HTERT RPE-1 (cell line): Measurements from ENCODE around the gene PARD6G.

ENCODE experiments used
- in situ Hi-C: fragments of 300-500 bp; cut with MboI; formaldehyde crosslinking; loops from 4 replicates; pipeline ENCODE4 v1.14.3; 2020; ENCODE audit warnings: low sequenced_read_pairs

Gene PARD6G

DNA sequence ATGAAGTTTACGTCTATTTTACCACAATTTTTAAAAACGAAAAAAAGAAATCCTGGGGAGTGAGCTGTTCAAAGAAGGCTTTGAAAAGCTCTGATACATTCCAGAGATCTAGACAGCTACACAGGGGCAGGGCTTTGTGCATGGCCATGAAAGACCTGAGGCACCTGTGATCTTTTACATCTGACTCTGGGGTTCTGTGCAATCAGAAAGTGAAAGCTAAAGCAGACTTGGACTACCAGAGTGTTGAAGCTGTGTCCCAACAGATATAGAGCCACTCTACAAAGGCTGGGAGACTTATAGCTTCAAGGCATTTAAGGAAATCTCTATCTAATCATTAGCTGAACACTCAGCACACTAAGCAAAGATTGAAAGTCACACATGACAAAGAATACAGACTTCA is 34.1 kb downstream of the PARD6G start:
- in situ Hi-C loops = no loop called here

DNA sequence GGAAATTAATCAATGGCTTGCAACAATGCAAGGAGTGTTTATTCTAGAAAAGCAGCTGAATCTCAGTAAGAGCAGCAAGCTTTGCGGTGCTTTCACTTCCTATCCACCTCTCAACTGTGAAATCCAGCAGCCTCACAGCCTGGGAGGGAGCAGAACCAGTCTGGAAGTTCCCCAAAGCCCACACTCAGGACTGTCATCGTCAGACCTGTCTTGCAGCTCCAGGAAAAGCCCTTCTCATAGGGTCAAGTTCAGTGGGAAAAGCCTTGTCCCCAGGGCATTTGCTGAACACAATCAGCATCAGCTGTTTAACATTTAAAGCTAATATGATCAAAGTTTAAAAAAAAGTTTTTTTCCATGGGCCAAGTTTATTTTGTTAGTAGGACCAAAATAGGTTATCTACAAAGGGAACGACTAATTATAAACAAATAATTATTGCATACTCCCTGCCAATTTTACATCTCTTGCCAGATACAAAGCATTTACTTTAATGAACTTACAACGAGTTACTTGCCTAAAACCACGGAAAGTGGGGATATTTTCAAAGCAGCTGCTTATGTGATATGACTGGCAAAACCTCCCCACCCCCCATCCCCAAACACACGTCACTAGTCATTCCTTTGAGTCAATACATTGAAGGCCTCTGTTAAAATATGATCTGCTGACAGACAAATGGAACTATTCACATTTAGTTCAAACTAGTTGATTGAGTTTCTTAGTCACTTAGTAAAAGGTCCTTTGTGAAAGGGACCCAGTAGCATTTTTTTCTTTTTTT is 36.8 kb downstream of the PARD6G start:
- in situ Hi-C loops = no loop called here

DNA sequence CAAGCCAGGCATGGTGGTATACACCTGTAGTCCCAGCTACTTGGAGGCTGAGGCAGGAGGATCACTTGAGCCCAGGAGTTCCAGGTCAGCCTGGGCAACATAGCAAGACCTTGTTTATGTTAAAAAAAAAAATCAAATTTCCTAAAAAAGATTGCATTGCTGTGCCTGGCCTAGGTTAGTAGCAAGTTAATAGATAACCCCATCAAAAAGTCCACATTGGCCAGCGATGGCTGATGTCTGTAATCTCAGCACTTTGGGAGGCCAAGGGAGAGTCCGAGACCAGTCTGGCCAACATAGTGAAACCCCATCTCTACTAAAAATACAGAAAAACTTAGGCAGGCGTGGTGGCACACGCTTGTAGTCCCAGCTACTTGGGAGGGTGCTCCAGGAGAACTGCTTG is 38.7 kb downstream of the PARD6G start:
- in situ Hi-C loops = no loop called here

DNA sequence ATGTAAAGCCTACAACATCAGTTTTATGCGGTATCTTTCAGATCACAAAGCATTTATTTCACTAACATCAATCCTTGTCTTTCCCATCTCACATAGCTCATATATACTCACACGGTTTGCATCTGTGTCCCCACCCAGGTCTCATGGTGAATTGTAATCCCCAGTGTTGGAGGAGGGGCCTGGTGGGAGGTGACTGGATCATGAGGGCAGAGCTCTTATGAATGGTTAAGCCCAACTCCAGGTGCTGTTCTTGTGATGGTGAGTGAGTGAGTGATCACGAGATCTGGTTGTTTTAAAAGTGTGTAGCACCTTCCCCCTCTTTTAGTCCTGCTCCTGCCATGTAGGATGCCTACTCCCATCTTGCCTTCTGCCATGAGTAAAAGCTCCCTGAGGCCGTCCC is 42.0 kb downstream of the PARD6G start:
- in situ Hi-C loops = no loop called here

DNA sequence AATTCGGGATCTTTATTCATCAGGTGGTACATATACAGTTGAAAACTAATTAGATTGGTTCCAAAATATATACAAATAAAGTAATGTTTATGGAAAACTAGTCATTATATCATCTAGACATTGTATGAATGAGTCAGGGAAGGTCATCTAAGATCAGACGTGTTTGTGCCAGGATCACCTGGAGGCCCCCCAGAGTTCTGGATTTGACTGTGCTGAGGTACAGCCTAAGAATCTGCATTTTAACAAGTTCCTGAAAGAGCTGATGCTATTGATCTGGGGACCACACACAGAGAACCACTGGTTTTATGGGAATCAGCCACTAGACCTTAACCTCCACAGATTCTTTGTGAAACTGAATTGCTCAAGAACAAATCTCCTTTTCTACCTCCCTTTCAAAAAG is 43.2 kb downstream of the PARD6G start:
- in situ Hi-C loops = no loop called here

DNA sequence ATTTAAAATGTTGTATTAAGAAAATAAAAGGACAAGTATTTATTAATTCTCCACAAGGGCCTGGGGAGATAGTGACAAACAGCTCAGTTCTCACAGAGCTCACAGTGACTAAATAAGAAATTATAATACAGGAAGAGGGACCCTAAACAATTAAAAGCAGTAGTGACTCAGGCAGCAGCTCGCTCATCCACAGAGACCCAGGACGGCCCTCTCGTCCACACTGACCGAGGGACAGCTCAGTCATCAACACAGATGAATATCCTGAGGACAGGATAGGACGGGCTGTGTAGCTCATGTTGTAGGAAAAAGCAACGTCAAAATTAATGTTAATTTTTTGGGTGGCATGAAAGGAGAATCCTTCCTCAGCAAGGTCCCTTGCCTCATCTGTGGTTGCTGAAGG is 44.1 kb downstream of the PARD6G start:
- in situ Hi-C loops = no loop called here

DNA sequence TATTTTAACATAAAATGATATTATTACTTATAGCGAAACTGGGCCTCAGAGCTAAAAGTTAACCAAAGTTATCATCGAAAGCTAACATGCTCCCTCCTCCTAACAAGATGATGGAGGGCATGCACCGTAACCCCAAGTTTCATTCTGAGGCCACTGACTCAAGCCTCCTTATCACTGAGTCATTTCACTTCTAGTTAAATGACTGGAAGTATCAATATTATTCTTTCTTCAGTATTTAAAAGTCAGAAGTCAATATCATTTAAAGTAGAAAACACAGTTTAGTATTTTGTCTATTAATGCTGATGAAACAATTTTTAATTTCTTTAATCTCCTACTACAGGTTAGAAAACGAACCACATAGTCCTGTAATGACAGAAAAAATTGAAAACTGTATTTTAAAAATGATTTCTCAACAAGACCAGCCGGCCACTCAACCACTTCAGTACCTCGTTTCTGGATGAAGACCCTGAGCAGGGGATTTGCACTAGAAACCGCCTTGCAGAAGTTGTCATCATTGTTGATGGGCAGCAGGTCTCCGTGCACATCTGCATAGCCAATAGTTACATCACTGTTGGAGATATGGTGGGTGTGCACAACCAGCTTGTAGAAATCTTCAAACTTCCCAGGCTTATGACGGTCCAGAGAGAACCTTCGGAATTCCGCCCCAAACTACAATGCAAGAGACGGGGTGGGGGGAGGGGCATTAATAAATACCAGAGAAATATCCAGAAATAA is 44.9 kb downstream of the PARD6G start:
- in situ Hi-C loops = no loop called here

DNA sequence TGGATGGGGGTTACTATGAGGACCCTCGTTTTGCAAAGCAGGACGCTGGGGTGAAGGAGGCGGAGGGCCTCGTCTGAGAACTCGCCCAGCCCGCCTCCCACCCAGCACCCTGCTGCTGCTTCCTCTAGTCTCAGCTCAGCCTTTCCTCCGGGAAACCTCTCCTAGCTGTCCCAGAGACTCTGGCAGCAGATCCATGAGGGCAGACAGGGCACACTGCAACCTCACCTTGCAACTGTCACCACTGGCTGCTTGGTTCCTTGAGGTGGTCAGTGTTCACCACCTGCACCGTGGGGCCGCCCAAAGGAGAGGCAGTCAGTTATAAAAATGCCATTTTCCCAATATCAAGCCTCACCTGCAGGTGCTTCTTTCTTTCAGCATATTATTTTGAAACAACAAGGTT is 45.6 kb downstream of the PARD6G start:
- in situ Hi-C loops = no loop called here

DNA sequence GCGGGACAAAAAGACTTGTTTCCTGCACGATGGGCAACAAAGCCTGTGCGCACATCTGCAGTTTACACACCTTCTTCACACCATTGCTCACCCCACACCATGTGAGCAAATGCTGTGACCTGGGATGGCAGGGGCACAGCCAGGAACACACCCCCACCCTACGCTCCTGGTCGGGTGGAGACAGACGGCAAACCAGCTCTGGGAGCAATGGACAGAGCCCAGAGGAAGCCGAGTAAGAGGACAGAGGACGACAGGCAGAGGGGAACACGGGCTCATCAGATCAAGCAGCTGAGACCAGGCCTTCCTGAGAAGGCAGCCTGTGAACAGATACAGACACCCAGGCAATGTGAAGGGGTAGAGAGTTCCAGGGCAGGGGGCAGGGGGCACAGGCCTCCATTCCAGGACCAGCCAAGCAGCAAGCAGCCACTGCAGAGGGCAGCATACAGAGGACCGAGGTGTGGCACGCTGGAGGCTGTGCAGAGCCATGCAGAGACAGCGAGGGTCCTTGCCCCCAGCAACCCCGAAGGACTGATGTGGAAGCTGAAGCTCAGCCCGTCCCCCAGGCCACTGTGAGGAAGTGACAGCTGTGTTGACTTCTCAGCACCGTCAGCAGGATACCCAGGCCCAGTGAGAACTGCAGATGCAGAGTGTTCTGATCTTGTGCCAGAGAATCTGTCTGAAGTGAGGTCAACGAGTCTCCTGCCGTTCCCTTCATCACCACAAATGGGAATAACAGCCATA is 46.2 kb downstream of the PARD6G start:
- in situ Hi-C loops = no loop called here

DNA sequence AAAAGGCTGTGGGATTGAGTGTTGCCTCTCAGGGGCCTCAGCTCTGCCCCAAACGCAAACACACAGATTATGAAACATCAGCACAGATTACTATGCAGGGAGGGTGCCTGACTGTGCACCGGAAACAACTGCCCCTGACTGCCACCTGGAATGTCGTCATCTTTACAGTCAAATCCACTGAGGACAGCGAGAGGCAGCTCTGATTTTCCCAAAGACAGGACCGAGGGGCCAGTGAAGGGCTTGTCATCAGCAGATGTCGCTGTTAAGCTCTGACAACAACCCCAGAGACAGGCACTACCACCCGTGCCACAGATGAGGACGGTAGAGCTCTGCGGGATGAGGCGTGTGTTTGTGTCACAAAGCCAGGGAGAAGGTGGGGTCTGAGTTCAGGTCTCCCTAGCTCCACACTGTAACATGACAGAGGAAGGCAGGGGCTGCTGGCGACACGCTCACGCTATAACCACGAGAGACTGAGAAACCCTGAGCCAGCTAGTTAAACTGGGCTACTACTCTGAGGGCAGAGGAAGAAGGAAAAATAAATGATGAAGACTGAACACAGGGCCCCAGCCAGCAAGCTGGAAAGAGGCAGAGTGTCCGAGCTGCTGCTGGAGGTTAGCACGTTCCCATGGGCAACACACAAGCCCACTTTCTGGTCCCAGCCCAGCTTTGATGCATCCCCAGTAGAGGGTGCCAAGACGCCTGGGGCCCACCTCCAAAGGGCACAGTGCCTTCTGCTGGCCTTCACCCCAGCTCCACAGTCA is 47.0 kb downstream of the PARD6G start:
- in situ Hi-C loops = no loop called here

DNA sequence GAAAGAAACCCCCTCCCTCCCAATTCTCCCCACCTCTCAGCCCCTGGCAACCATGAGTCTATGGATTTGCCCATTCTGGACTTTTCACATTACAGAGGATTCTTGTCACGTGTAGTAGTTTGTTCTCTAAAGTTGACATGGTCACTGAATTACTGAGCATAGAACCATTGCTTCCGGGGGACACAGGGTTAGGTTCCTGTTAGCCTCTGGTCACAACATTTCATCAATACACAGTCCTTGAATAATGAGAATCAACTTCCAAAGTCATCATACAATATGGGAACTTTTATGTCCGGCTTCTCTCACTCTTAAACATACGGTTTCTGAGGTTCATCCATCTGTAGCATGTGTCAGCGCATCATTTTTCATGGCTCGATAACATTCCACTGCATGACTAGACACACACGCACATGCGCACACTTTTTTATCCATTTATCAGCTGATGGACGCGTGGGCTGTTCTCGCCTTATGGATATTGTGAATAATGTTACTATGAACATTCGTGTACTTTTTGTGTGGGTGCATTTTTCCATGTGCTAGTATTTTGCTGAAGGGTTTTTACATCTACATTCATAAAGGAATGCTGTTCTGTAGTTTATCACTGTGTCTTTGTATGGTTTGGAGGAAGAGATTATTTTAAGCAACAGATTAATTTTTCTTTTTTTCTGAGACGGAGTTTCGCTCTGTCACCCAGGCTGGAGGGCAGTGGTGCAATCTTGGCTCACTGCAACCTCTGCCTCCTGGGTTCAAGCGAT is 48.1 kb downstream of the PARD6G start:
- in situ Hi-C loops = no loop called here

DNA sequence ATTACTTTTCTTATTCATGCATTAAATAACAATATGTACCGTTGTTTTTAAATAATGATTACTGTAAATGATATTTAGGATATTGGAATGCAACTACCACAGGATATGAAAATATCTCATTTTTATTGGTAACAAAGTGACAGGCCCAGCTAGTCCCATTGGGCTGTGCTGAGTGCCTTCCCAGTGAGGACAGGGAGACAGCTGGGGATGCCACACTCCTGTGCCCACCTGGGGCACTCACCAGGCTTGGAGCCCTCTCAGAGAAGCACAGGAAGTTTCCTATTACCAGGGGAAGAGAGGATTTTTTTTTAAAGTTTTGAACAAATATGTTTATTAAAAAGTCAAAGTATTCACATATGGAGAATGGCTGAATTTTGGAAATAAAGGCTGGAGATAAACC is 48.9 kb downstream of the PARD6G start:
- in situ Hi-C loops = no loop called here

DNA sequence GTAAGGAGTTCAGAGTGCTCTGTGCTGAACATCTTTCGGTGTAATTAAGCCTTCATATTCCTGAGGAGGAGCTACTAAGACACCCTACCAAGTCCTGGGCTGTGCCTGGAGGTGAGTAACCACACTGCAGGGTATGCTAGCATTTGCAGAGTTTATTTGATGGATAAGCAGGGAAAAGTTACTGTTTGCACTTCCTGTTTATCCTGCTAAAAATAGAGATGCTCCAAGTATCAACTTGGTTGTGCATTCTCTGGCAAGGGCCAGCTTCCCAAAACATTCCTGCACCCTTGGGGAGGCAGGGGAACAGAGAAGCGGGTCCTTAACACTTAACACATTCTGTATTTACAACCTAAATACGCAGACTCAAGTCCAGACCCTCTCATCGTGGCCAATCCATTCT is 49.8 kb downstream of the PARD6G start:
- in situ Hi-C loops = no loop called here

DNA sequence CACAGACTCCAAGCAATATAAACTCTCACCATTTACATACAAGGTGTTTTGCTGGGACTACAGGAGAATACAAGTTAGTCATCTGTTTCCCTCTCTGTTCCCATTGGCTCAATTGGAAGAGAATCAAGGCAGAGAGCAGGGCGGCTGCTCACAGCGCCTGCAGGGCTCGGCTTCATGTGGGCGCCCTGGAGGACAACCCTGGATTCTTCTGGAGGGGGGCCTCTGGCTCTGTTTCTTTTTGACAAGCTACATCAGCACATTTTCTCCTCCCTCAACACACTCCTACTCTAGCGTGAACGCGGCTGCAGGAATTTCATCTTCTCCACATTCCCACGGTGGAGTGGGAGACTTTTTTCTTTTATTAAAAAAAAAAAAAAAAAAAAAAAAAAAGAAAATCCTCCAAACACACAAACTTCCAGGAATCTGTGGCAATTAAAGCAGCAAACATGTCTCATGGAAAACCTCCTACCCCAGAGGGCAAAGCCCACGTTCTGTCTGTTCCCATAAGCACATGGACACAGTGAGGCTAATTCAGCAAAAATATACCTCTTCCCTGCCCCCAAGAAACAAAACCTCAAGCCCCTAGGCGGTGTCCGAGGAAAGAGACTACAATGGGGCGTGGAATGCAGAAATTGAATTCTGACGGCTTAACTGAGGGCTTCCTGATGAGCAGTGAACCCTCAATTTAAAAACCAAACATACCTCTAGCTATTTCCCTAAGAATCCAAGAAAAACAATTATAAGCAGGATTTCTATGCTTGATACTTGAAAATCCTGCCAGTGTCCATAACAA is 50.6 kb downstream of the PARD6G start:
- in situ Hi-C loops = no loop called here

DNA sequence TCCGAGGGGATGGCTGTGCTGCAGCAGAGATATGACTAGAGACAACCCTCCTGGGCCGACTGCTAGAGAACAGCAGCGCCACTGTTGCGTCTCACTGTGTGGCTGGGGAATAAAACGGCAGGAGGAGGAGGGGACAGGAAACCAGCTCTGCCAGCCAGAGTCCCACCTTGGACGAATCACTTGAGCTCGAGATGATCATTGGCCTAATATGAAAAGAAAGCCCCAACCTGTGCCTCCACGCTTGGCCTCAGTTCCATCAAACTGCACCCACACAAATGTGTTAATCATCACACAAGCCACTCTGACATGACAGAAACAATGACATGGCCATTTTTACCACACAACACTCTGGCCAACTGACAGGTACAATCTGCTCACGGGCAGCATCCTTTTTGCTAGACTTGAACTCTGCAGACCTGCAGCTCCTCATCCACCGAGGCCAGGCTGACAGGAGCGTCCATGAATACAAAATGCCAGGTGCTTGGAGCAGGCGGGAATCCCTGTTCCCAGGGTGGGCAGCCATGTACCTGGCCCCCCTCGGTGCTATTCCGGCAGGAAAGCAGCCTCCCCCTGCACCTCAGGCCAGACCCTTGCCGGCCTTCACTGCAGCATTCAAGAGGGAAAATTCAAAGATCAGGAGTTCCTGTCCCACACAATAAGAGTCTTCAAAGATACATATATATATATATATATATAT is 52.3 kb downstream of the PARD6G start:
- in situ Hi-C loops = no loop called here

DNA sequence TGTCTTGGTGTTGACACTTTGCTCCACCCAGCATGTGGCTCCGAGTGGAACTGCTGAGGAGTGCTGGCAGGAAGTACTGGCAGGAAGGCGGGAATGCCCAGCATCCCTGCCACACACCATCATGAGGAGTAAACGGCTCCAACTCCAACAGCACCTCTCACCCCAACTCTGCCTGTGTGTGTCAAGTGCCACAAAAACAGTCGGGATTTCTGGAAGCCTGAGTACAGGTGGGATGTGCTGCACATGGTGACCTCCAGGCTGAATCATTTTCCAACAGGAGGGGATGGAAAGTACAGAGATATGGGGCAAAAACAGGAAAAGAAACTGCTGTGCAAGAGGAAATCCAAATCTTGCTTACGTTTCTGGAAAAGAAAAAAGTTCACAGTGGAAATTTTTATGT is 53.6 kb downstream of the PARD6G start:
- in situ Hi-C loops = no loop called here

DNA sequence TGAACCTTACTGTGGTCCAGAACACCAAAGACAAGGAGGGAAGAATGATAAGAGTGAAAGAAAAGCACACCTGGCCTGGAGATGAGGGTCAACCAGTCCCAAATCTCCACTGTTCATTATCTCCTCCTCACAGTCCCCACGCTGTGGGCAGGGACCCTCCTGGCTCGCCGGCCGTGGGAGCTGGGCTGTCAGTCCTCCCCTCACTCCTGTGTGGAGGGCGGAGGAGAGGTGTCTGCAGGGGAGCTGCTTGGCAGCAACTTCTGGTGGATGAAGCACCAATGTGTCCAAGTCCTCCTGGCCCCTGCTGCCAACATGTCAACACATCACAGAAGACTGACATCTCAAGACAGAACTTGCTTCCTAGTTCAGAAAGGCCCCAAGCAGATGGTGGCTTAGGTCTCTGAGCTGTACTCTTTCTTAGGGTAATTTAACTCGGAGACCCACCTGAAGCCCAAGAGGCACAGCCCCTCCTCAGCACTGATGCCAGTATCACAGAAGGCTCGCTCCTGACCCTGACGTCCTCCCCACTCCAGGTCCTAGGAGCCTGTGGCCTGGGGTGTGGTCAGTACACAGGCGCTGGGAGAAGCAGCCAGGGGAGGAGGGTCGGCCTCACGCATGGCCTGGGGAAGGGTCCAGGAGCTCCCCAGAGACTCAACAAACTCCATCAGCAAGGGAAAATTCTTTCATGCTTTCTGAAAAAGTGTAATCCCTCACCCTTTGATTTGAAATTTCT is 54.5 kb downstream of the PARD6G start:
- in situ Hi-C loops = no loop called here

DNA sequence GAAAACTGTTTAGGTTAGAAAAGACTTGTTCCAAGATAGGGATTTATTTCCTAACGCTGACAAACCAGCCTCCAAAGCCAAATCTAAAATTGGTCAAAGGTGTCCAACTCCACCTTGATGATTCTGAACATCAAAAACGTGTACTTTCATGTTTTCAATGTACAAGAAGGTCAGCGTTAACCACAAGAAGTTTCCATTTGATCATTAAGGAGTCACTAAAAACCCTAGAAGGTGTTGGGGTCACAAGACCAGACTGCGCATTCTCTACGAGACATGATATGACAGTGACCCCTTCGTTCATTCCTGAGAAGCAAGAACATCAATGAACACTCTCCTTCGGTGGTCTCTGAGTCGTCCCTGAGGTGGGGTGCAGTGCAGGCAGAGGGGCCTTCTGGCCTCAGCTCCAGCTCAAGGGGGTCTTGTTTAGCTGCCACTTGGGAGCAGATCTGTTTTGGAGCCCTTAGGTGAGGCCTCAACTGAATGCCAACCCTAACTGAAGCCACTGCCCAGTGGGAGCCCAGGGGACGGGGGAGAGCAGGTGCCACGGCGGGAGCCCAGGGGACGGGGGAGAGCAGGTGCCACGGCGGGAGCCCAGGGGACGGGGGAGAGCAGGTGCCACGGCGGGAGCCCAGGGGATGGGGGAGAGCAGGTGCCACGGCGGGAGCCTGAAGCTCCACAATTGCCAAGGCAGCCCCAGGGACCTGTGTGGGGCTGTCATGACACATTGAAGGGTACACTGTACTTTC is 55.2 kb downstream of the PARD6G start:
- in situ Hi-C loops = no loop called here
